GM19043 (cell line): ENCODE measurements around the gene TK2.
"Not testable (repeated sequence)": the region's sequence is repeated elsewhere in the genome, so short reads cannot be mapped to it uniquely, and the experiment has no call there.

ENCODE experiments used
- ATAC-seq: cut with Tn5 transposase; IDR thresholded peaks from one replicate; pipeline ENCODE4 v1.9.1; 2021; ENCODE audit warnings: low read depth; ENCODE audit not compliant: unreplicated experiment

Gene TK2

GRCh38 chr16:66549284-66550131 lies at the start of gene TK2:
TK2 (minus strand) TSS chr16:66550122; CDS start chr16:66550061, 61 bp downstream.
- ATAC-seq: no peak

GRCh38 chr16:66598111-66598510 lies 48.2 kb upstream of the TK2 start:
- no peak for ATAC-seq

DNA sequence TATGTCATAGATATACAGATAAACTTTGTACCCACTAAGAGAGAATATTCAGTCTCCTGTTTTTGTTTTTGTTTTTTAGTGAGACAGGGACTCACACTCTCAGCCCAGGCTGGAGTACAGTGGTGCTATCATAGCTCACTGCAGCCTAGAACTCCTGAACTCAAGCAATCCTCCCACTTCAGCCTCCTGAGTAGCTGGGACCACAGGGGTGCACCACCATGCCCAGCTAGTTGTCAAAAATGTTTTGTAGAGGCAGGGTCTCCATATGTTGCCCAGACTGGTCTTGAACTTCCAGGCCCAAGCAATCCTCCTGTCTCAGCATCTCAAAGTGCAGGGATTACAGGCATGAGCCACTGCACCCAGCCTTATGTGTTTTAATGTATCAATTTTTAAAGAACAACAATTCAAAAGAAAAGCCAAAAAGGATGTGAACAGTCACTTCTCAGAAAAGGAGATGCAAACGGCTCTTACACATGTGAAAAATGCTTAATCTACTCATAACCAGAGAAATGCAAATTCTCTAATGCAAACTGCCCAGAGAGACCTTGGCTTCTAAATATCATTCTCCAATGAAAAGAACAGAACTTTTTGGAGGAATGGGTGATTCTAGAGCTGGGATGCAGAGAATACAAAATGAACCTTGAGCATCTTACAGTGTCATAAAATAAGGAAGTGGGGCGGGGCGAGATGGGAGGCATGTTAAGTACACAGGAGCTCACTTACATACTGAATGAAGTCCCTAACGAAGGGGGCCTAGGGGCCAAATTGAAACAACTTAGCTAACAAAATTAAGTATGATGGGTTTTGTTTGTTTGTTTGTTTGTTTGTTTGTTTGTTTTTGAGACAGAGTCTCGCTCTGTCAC lies 47.3 kb upstream of the TK2 start:
- no peak for ATAC-seq

GRCh38 chr16:66596559-66596958 lies 46.6 kb upstream of the TK2 start:
- ATAC-seq: not testable (repeated sequence)

- no peak for ATAC-seq
Observed at GRCh38 chr16:66594739-66595138, 44.8 kb upstream of the TK2 start.

DNA sequence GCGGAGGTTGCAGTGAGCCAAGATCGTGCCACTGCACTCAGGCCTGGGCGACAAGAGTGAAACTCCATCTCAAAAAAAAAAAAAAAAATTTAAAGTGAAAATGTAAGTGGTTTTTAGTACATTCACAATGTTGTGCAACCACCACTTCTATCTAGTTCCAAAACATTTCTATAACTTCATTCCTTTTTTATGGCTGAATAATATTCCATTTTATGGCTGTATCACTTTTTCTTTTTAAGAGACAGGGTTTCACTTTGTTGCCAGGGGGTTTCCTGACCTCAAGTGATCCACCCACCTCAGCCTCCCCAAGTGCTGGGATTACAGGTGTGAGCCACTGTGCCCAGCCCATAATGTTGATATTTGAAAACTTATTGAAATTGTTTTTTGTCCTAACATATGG lies 42.9 kb upstream of the TK2 start:
- ATAC-seq: no peak

DNA sequence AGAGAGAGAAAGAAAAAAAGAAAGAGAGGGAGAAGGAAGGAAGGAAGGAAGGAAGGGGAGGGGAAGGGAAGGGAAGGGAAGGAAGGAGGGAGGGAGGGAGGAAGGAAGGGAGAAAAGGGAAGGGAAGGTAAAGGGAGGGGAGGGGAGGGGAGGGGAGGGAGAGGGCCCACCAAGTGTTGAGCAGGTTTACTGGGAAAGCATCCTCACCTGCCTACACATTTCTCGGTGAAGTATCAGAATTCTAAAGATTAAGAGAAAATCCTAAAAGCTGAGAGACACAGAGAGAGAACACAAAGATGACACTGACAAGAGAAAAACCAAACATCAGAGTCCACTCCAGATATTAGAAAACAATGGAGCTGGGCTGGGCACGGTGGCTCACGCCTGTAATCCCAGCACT lies 42.3 kb upstream of the TK2 start:
- no peak for ATAC-seq

DNA sequence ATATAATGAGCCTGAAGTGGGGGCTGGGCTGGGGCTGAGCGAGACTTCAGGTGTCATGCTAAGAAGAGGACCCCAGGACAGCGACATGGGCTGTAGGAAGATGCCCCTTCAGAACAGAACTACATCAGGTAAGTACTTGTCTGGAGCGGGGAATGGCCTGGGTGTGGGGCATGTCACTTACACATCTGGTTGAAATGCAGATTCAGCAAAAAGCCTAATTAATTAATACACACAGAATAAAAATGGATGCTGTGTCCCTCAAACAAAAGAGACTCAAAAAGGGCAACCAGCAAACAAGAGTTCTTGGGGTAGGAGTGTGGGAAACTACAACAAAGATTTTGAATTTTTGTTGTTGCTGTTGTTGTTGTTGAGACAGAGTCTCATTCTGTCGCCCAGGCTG lies 41.1 kb upstream of the TK2 start:
- ATAC-seq: no peak

GRCh38 chr16:66590322-66590721 lies 40.4 kb upstream of the TK2 start:
- no peak for ATAC-seq

GRCh38 chr16:66588981-66589713 lies 39.2 kb upstream of the TK2 start:
- no peak for ATAC-seq

DNA sequence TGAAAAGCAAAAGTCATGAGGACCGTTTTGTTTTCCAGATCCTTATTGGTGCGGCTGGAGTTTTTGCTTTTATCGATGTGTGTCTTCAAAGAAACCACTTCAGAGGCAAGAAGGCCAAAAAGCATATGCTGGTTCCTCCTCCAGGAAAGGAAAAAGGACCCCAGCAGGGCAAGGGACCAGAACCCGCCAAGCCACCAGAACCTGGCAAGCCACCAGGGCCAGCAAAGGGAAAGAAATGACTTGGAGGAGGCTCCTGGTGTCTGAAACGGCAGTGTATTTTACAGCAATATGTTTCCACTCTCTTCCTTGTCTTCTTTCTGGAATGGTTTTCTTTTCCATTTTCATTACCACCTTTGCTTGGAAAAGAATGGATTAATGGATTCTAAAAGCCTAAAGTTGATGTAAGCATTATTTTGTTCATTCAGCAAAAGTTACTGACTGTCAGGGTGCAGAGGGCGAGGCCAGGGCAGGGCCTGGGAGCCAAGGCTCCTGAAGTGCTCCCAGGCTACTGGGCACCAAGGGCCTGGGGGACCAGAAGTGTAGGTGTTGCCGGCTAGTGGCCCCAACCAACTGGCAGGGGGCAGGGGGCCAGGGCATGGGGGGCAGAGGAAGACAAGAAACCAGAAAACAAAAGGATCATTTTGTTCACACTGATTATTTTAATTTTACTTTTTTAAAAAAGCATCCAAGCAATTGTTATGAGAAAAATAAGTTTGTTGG lies 38.1 kb upstream of the TK2 start:
- ATAC-seq: no peak

DNA sequence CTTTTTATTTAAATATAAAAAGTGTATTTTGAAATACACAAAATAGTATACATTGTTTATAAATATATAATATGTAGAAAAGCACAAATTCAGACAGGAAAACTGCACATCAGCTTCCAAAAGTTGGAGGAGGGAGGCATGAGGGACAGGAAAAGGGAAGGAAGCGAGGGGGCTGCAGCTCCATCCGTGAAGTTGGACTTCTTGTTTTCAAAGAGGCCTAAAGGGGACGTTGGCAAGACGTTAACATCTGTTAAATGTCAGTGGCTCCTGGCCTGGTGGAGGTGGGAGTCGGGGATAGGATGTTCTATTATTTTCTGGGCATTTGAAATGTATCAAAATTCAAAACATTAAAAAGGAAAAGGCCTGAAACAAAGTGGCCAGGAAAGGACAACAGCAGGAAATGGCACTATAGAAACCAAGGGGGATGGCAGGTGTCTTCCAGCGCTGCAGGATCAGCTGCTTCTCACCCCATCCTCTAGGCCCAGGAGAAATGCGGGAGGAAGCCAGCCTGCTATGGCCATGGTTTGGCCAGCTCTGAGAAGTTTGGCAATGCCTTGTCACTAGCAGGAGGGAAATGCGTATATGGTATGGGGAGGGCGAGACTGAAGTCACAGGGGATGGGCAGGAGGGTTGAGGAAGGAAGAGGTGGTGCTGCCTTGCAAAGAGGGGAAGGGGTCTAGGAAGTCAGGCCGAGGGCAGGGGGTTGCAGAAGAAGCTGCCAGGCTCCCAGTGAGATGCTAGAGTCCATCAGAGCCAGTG lies 35.7 kb upstream of the TK2 start:
- ATAC-seq: no peak

DNA sequence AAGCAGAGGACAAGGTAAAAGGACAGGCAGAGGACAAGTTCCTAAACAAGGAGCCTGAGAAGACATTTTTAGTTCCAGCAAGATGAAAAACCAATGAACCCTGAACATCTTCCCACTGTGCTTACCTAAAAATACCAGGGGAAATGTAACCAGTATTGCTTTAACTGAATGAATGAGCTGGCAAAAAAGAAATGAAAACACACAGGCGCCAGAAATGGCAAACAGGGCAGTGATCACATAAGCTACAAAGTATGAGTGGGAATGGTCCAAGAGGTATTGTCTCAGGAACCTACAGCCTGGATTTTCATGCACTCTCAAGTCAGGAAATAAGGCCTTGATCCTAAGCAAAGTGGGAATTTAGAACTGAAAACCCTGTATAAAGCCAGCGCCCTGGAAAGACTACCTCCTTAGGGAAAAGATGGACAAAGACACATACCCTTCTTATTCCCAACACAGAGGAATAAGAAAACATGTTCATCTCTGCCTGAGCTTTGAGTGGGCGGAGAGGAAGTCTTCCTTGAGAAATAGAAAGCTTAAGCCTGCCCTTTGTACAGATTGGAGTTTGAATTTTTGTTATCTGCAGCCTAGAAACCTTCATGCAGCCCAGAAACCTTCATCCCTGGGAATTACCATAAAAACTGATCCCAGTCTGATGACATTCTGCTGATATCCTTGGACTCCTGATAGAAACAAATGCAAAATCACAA lies 31.5 kb upstream of the TK2 start:
- no peak for ATAC-seq

- no peak for ATAC-seq
Observed at GRCh38 chr16:66580605-66581209, 30.8 kb upstream of the TK2 start.

DNA sequence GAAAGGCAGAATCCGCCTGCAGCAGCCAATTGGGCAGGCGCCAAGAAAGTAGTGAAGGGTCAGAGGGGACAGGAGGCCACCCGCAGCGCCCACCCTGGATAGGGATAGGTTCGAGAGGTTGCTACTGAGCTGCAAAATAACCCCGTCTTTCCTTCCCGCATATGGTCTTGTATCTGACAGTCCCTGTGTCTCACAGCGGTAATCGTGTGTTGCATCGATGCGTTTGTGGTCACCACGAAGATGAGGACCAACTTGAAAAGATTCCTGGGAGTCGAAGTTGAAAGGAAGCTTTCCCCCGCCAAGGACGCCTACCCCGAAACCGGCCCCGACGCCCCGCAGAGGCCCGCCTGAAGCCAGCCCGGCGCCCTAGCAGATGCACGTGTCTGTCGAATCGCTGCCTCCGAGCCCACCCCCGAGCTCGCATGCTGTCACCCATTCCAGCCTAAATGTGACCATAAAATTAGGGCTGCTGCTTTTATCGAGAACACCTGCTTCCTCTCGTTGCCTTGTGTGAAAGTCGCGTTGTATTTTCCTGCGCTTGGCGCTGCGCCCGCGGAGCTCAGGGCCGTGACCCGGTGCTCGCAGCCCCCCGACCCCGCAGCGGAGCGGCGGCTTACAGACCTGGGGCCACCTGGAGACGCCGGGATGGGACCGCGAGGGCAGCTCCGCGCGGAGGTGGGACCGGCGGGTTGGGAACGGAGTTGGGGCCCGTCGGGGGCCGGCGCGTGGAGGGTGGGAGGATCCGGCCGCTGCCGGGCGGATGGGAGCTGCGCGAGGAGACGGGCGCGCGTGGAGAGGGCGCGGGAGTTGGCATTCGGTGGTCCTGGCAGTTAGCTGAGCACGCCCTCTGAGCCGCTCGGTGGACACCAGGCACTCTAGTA lies 29.0 kb upstream of the TK2 start, which contains the start of gene CMTM2:
TSS of gene CMTM2 (plus strand) at position 813 of the 881 bp plus-strand sequence. CDS start 145 bp downstream, outside the sequence.
- no peak for ATAC-seq

- ATAC-seq: no peak
Observed at GRCh38 chr16:66576296-66576695, 26.4 kb upstream of the TK2 start.

- no peak for ATAC-seq
Observed at GRCh38 chr16:66575060-66575459, 25.1 kb upstream of the TK2 start.
